Cardiac muscle cell (in vitro differentiated cells and primary cell): Measurements from ENCODE around the gene LYSMD3. TPM values are rescaled to one million over a fixed set of nuclear protein-coding genes. Genes with fewer than 3 reads are reported as not detected.
A peak's percentile ranks its signal among the peaks of the same experiment; 100 is the strongest.

ENCODE experiments used
- DNase-seq, 2 donors: peaks; one replicate each; pipeline versions ENCODE4 v3.0.0 to v3.0.0-alpha.2; 2010 to 2017; ENCODE audit warnings: low read depth in 1 of 2, low spot score in 1 of 2
- H3K27ac ChIP-seq: fragments of 200-600 bp; sonication (generic); 2 replicates; pipeline ENCODE4 v1.5.1; 2016
- H3K27me3 ChIP-seq: fragments of 200-600 bp; sonication (generic); 2 replicates; pipeline ENCODE4 v1.6.0; 2016; ENCODE audit warnings: control low read depth
- H3K36me3 ChIP-seq: fragments of 200-600 bp; sonication (generic); 2 replicates; pipeline ENCODE4 v1.5.1; 2016; ENCODE audit warnings: control low read depth
- H3K4me1 ChIP-seq: fragments of 200-600 bp; sonication (generic); 2 replicates; pipeline ENCODE4 v1.8.1; 2017; ENCODE audit warnings: low read depth, mild to moderate bottlenecking, mixed run types
- H3K4me3 ChIP-seq: fragments of 200-600 bp; sonication (generic); 2 replicates; pipeline ENCODE4 v1.5.1; 2016; ENCODE audit warnings: mild to moderate bottlenecking
- H3K9me3 ChIP-seq: fragments of 200-600 bp; sonication (generic); 2 replicates; pipeline ENCODE4 v1.5.1; 2017; ENCODE audit warnings: low read depth, mild to moderate bottlenecking, control low read depth
- CTCF ChIP-seq: IDR thresholded peaks from 2 replicates; pipeline ENCODE4 v1.5.1; 2012; ENCODE audit warnings: low read depth, mild to moderate bottlenecking, low read length
- polyA plus RNA-seq: library from polyadenylated mRNA; unstranded; fragments of >200 nt; fragmentation: Nextera tagmentation; extraction: Ambion mirVana; gene quantifications from 2 replicates; pipeline ENCODE4 v1.2.1, GENCODE V29; 2016
- total RNA-seq: library from RNA; depleted of rRNA; stranded (reverse); fragments of >200 nt; gene quantifications from 2 replicates; pipeline ENCODE4 v1.2.3, GENCODE V29; 2016

Gene LYSMD3
- total and polyA plus RNA-seq, 2 experiments from 2014 or later = 9.0 to 10.9 TPM

GRCh38 chr5:90480699-90481098, 48.7 kb downstream of the LYSMD3 start:
- DNase-seq = no peak
- Histone ChIP-seq H3K4me3 (no peak overlapping the region), H3K27ac (no peak overlapping the region), H3K36me3 (no peaks in the 10 kb centered on the region), H3K27me3 (peaks cover 3% of the 10 kb centered on the region), H3K4me1 (peaks cover 4% of the 10 kb centered on the region), H3K9me3 (no peaks in the 10 kb centered on the region)
- TF ChIP-seq CTCF = no peak

GRCh38 chr5:90479611-90480385, 49.6 kb downstream of the LYSMD3 start:
- Histone ChIP-seq H3K4me1 (peaks cover 9% of the 10 kb centered on the region), H3K9me3 (no peaks in the 10 kb centered on the region), H3K36me3 (no peaks in the 10 kb centered on the region), H3K4me3 (no peak overlapping the region), H3K27ac (no peak overlapping the region), H3K27me3 (peaks cover 3% of the 10 kb centered on the region)
- DNase-seq = no peak
- TF ChIP-seq CTCF = no peak

- Histone ChIP-seq H3K27me3 (peaks cover 3% of the 10 kb centered on the region), H3K36me3 (no peaks in the 10 kb centered on the region), H3K4me1 (peaks cover 16% of the 10 kb centered on the region), H3K4me3 (no peak overlapping the region), H3K27ac (no peak overlapping the region), H3K9me3 (no peaks in the 10 kb centered on the region)
- no peak for TF ChIP-seq CTCF
- no peak for DNase-seq
Measured at GRCh38 chr5:90477621-90478215, 51.7 kb downstream of the LYSMD3 start.

GRCh38 chr5:90477073-90477472, 52.3 kb downstream of the LYSMD3 start:
- no peaks in the 10 kb centered on the region for H3K9me3 ChIP-seq
- no peak overlapping the region for H3K4me3 ChIP-seq
- peaks cover 18% of the 10 kb centered on the region for H3K4me1 ChIP-seq
- peaks cover 3% of the 10 kb centered on the region for H3K27me3 ChIP-seq
- no peak for TF ChIP-seq CTCF
- H3K36me3 ChIP-seq = no peaks in the 10 kb centered on the region
- peak in 1 of 2 donors; percentile 21 for DNase-seq
- H3K27ac ChIP-seq = no peak overlapping the region

DNA sequence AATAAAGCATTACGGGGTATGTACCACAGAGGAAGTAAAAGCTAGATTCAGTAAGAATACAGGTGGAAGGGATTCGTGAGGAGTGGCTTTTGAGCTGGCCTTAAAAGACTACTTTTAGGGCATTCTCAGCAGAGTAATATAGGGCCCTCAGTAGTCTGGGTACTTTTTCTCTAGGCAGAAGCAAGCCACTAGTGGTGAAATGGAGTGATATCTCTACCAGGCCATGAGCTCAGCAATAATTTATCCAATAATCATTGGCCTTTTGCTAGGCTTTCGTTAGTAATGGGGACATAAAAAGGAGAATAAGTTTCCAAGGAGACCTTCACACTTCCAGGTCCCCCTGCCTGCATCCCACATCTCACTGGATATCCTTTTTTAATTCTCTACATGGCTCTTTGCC, 53.0 kb downstream of the LYSMD3 start:
- DNase-seq = no peak
- Histone ChIP-seq H3K4me3 (no peak overlapping the region), H3K36me3 (no peaks in the 10 kb centered on the region), H3K27ac (no peak overlapping the region), H3K9me3 (no peaks in the 10 kb centered on the region), H3K4me1 (peaks cover 18% of the 10 kb centered on the region), H3K27me3 (peaks cover 3% of the 10 kb centered on the region)
- no peak for TF ChIP-seq CTCF
